Dedifferentiated amniotic fluid mesenchymal stem cell (primary cell): ENCODE data around the gene SDK2.

ENCODE experiments used
- DNase-seq: peaks from one replicate; pipeline ENCODE4 v3.0.0-alpha.2; 2016; ENCODE audit errors: extremely low spot score

The SDK2 gene

GRCh38 chr17:73304971-73305812 is 339.1 kb downstream of the SDK2 start:
- peak; percentile 67 for DNase-seq

GRCh38 chr17:73304438-73304837 is 339.8 kb downstream of the SDK2 start:
- no peak for DNase-seq

GRCh38 chr17:73302189-73302588 is 342.1 kb downstream of the SDK2 start:
- DNase-seq, result no peak

DNA sequence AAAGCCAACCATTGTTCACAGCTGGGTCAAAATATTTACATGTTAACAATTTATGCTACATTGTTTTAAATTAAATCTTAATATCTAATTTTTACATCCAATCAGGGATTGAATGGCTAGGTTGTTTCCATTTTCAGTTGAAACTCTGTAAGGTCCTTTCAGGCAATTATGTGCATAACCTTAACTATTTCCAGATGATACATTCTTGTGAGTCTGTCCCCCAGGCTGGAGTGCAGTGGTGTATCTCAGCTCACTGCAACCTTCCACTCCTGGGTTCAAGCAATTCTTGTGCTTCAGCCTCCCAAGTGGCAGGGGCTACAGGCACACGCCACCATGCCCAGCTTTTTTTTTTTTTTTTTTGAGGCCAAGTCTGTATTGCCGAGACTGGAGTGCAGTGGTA is 342.9 kb downstream of the SDK2 start:
- no peak for DNase-seq

DNA sequence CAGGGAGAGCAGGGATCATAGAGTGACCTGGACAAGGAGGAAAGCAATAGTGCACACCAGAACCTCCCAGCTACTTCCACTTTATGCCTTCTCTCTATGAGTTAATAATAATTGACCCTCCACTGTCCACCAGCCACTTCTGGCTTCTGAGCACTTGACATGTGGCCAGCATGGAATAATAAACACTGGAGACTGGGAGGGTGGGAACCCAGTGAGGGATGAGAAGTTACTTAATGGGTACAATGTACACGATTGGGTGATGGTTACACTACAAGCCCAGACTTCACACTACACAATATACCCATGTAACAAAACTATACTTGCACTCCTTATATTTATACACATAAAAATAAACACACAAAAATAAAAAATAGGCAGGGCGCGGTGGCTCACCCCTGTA is 343.9 kb downstream of the SDK2 start:
- no peak for DNase-seq

DNA sequence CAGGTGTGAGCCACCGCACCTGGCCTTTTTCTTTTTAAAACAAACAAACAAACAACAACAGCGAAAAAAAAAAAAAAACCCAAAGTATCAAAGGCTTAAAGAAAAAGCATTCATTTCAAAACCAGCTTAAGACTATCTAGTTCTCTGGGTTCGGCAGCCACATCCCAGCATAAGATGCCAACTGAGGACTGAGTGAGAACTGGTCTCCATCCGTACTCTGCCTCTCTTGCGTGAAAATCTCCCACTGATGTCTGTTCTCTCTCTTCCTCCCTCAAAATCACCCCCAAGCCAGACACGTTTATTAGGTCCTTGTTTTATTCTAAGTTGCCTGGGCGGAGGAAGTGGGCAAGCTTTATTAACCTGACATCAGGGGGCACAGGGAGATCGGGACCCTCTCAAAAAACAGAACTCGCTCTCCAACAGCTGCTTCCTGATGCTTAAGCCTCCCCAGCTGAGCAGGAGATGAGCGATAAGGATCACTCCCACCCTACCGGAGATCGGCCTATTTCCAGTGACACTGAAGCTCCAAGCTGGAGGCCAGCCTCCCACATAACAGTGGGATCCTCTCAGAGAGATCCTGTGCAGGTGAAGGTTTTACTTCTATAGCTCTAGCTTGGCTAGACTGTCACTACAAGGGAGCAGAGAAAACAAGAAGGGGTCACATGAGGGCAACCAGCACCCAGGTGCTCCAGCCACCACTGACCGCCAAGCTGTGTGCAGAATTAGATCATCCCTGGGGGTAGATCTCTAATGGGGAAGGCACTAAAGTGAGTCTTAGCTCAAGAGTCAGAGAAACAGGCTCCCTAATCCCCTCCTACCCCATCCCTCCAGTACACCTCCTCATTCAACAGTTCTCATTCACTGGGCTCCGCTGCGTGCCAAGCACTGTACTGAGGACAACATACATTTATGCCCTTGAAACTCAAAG is 346.0 kb downstream of the SDK2 start:
- DNase-seq, result no peak

DNA sequence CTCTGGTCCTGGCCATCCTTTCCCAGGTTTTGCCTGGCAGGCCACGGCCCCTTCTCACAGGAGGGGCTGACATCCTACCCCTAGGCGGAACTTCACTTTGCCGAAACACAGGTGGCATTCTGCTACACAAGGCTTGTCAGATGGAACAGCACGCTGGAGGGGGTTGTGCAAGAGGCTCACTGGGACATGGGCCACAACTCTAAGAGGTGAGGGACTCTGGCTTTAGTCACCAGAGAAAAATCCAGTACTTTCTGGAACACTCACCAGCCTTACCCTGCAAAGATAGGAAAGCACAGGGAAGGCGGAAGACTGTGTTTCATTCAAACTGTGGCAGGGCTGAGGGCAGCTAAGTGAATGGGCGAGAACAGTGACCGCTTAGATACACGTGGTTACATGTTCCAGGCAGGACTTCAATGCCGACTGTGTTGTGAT is 350.7 kb downstream of the SDK2 start:
- no peak for DNase-seq

- no peak for DNase-seq
Observed at GRCh38 chr17:73293031-73293430, 351.2 kb downstream of the SDK2 start.

- DNase-seq, result peak; percentile 22
Observed at GRCh38 chr17:73292031-73292531, 352.2 kb downstream of the SDK2 start.

DNA sequence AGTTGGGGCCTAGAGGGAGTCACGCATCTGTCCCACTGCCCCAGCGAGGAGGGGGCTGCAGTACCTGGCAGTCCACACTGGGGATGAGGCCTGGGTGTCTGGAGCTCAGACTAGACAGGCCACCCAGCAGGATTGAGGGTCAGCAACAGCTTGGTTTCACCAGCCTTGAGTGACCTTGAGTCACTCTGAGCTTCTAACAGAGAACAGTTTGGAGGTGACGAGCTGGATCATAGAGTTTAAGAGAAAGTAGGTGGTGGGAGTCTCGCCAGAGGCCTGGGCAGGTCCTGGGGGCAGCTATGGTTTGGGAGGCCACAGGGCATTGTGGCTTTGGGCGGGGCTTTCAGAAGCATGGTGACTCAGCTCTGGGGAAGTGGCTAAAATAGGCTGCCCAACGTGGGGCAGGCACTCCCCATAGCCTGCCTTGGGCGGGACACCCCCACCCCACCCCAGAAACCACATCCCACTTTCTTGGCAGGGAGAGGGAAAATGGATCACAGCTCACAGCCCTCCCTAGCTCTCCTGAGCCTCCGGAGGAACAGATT is 352.9 kb downstream of the SDK2 start:
- DNase-seq, result peak; percentile 88

- DNase-seq, result no peak
Observed at GRCh38 chr17:73290399-73291259, 353.6 kb downstream of the SDK2 start.

DNA sequence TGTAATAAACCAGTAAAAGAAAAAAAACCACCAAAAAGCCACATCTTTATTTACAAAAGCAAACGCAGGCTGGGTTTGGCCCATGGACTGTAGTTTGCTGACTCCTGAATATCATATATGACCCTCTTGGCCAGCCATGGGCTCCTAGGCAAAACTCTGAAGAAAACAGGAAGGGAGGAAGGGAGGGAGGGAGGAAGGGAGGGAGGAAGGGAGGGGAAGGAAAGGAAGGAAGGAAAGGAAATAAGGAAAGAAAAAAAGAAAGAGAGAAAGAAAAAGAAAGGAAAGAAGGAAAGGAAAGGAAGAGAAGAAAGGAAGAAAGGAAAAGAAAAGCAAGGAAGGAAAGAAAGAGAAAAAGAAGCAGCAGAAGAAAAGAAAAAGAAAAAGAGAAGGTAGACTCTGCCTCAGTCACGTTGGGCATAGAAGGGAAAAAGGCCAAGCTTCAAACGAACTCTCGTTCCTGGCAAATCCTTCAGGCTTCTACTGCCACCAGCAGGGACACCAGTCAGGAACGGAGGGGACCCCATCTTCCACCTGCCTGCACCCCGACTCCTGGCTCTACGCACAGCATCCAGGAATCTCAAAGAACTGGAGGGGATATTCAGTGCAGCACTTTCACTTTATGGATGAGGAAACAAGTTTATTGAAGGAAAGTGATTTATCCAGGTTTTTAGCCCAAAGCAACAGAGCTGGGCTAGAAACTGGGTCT is 354.5 kb downstream of the SDK2 start:
- no peak for DNase-seq

DNA sequence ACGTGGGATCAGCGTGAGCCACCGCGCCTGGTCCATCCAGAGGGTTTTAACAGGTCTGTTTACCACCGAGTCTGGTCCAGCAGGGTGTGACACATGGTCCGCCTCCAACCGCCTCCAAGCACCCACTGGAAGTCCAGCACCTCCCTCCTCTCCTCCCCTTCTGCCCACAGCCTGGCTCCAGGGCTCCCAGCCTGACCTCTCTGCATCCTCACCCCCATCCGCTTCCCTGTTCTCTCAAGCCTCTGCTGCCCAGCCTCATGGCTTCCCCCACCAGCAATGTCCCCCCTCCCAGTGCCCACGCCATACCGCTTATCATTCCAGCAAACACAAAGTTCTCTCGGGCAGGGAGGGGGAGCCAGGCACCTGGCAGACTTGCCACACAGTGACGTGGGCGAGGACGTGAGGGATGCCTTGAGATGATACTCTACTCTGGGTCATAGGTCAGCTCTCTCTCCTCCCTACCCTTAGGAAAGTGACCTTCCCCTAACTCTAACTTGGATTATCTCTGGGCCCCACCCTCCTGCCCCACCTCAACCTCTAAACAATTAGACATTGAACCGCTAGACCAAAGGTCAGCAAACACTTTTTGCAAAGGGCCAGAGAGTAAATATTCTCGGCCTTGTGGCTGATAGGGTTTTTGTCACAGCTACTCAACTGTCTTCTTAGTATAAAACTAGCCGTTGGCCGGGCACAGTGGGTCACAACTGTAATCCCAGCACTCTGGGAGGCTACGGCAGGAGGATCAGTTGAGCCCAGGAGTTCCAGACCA is 355.5 kb downstream of the SDK2 start:
- DNase-seq, result no peak

- DNase-seq, result no peak
Observed at GRCh38 chr17:73286863-73287296, 357.4 kb downstream of the SDK2 start.

- DNase-seq, result no peak
Observed at GRCh38 chr17:73285916-73286862, 358.1 kb downstream of the SDK2 start.

- no peak for DNase-seq
Observed at GRCh38 chr17:73285603-73285908, 358.7 kb downstream of the SDK2 start.

- DNase-seq, result no peak
Observed at GRCh38 chr17:73284906-73285602, 359.2 kb downstream of the SDK2 start.
